Measurements from ENCODE around the gene NFATC2. TPM values are rescaled to one million over a fixed set of nuclear protein-coding genes. Genes with fewer than 3 reads are reported as not detected.
A peak's percentile ranks its signal among the peaks of the same experiment; 100 is the strongest.

The NFATC2 gene
- total RNA-seq, 1 donor: 0.36 TPM

- H3K4me1 ChIP-seq (ENCODE audit: insufficient read depth, low read length): peaks cover 23% of the 10 kb centered on the region
- H3K4me2 ChIP-seq (ENCODE audit: insufficient read depth, low read length): peak overlapping the region; percentile 1
- no peaks in the 10 kb centered on the region for H3K36me3 ChIP-seq (ENCODE audit: insufficient read depth, low read length)
- H3K27ac ChIP-seq (ENCODE audit: low read depth, low read length): peak overlapping the region; percentile 16
- DNase-seq (ENCODE audit: insufficient read length, low spot score, missing footprints): no peak
- no peak for TF ChIP-seq CTCF (IDR thresholded peaks at IDR 0.05; ENCODE audit: extremely low read depth, low read depth, low read length)
- no peak overlapping the region for H3K4me3 ChIP-seq (ENCODE audit: insufficient read depth, low read length)
- no peaks in the 10 kb centered on the region for H3K9me3 ChIP-seq (ENCODE audit: low read depth, low read length)
- H2AFZ ChIP-seq (ENCODE audit: low read length): no peak overlapping the region
- H3K27me3 ChIP-seq (ENCODE audit: insufficient read depth, low read length): no peaks in the 10 kb centered on the region
- no peaks in the 10 kb centered on the region for H4K20me1 ChIP-seq (ENCODE audit: insufficient read depth, low read length)
- H3K79me2 ChIP-seq (ENCODE audit: insufficient read depth, low read length): no peaks in the 10 kb centered on the region
These were observed 153.6 kb downstream of the NFATC2 start for GRCh38 chr20:51388756-51389542.

GRCh38 chr20:51388227-51388626 lies 154.3 kb downstream of the NFATC2 start:
- no peaks in the 10 kb centered on the region for H3K9me3 ChIP-seq (ENCODE audit: low read depth, low read length)
- TF ChIP-seq CTCF (IDR thresholded peaks at IDR 0.05; ENCODE audit: extremely low read depth, low read depth, low read length): no peak
- H3K4me1 ChIP-seq (ENCODE audit: insufficient read depth, low read length): peaks cover 23% of the 10 kb centered on the region
- H3K36me3 ChIP-seq (ENCODE audit: insufficient read depth, low read length): no peaks in the 10 kb centered on the region
- no peaks in the 10 kb centered on the region for H3K27me3 ChIP-seq (ENCODE audit: insufficient read depth, low read length)
- H3K4me2 ChIP-seq (ENCODE audit: insufficient read depth, low read length): peak overlapping the region; percentile 1
- H3K79me2 ChIP-seq (ENCODE audit: insufficient read depth, low read length): no peaks in the 10 kb centered on the region
- no peak overlapping the region for H2AFZ ChIP-seq (ENCODE audit: low read length)
- H4K20me1 ChIP-seq (ENCODE audit: insufficient read depth, low read length): no peaks in the 10 kb centered on the region
- H3K4me3 ChIP-seq (ENCODE audit: insufficient read depth, low read length): no peak overlapping the region
- DNase-seq (ENCODE audit: insufficient read length, low spot score, missing footprints): no peak
- H3K27ac ChIP-seq (ENCODE audit: low read depth, low read length): peak overlapping the region; percentile 30

DNA sequence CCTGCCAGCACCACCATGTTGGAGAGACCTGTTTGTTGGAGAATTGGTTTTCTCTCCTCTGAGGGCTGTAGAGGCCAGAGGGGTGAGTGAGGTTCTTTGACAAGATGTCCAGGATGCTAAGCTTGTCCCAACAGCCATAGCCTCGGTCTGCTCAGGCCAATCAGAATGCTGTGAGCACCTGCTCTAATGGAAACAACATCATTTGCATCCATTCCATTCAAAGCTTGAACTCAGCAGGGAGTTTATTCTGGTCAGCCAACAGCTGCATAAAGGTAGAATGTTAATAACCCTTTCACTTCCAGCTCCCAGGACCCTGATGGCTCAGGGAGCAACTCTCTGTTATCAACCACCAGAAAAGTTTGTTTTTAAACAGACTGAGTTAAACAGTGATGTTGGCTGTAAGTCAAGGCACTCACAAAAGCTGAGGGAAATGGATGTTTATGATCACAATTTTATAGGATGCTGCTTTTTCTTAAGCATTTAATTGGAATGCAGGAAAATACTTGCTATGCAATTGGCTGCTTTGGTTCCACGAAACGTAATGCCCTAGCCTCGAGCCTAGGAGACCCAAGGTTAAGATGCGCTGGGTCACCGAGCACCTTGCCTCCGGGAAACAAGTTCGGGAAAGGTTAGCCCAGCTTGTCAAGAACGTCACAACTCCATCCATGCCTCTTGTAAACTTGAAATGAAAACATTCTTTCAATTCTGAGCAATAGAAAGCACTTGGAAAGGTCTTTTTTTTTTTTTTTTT lies 155.2 kb downstream of the NFATC2 start:
- H2AFZ ChIP-seq (ENCODE audit: low read length): no peak overlapping the region
- H3K4me1 ChIP-seq (ENCODE audit: insufficient read depth, low read length): peaks cover 23% of the 10 kb centered on the region
- H3K27ac ChIP-seq (ENCODE audit: low read depth, low read length): no peak overlapping the region
- no peak overlapping the region for H3K4me2 ChIP-seq (ENCODE audit: insufficient read depth, low read length)
- no peak for DNase-seq (ENCODE audit: insufficient read length, low spot score, missing footprints)
- H4K20me1 ChIP-seq (ENCODE audit: insufficient read depth, low read length): no peaks in the 10 kb centered on the region
- no peak for TF ChIP-seq CTCF (IDR thresholded peaks at IDR 0.05; ENCODE audit: extremely low read depth, low read depth, low read length)
- H3K79me2 ChIP-seq (ENCODE audit: insufficient read depth, low read length): no peaks in the 10 kb centered on the region
- H3K4me3 ChIP-seq (ENCODE audit: insufficient read depth, low read length): no peak overlapping the region
- no peaks in the 10 kb centered on the region for H3K9me3 ChIP-seq (ENCODE audit: low read depth, low read length)
- no peaks in the 10 kb centered on the region for H3K36me3 ChIP-seq (ENCODE audit: insufficient read depth, low read length)
- H3K27me3 ChIP-seq (ENCODE audit: insufficient read depth, low read length): no peaks in the 10 kb centered on the region

- Histone ChIP-seq H3K4me1 (ENCODE audit: insufficient read depth, low read length) (peaks cover 23% of the 10 kb centered on the region), H3K4me2 (ENCODE audit: insufficient read depth, low read length) (no peak overlapping the region), H3K9me3 (ENCODE audit: low read depth, low read length) (no peaks in the 10 kb centered on the region), H3K79me2 (ENCODE audit: insufficient read depth, low read length) (no peaks in the 10 kb centered on the region), H3K36me3 (ENCODE audit: insufficient read depth, low read length) (no peaks in the 10 kb centered on the region), H3K4me3 (ENCODE audit: insufficient read depth, low read length) (no peak overlapping the region), H3K27ac (ENCODE audit: low read depth, low read length) (no peak overlapping the region), H4K20me1 (ENCODE audit: insufficient read depth, low read length) (no peaks in the 10 kb centered on the region), H3K27me3 (ENCODE audit: insufficient read depth, low read length) (no peaks in the 10 kb centered on the region), H2AFZ (ENCODE audit: low read length) (no peak overlapping the region)
- no peak for TF ChIP-seq CTCF (IDR thresholded peaks at IDR 0.05; ENCODE audit: extremely low read depth, low read depth, low read length)
- no peak for DNase-seq (ENCODE audit: insufficient read length, low spot score, missing footprints)
These were observed 155.9 kb downstream of the NFATC2 start for GRCh38 chr20:51386586-51386985.
